Vagina (tissue), 2 donors: ENCODE data around the gene ABCC3.

ENCODE experiments used
- POLR2A ChIP-seq, 2 donors: fragments of 450-650 bp; IDR thresholded peaks; one replicate each; pipeline ENCODE4 v1.6.1; 2017; ENCODE audit warnings: antibody characterized with exemption in 2 of 2, mild to moderate bottlenecking in 2 of 2, moderate library complexity in 2 of 2
- POLR2AphosphoS5 ChIP-seq, 2 donors: sonication (generic); formaldehyde crosslinking; IDR thresholded peaks; one replicate each; pipeline ENCODE4 v1.9.0; 2017; ENCODE audit warnings: antibody characterized with exemption in 2 of 2, mild to moderate bottlenecking in 2 of 2, low read depth in 1 of 2; ENCODE audit not compliant: insufficient read depth in 1 of 2
- TF ChIP-seq, protein P1 (sequence below), 3 experiments: fragments of 450-650 bp in 2 of 3; fragments of 200-600 bp in 1 of 3; sonication (generic) in 1 of 3; IDR thresholded peaks; one replicate each; pipeline ENCODE4 v1.5.1; 2017 to 2019; ENCODE audit warnings: antibody characterized with exemption in 3 of 3, mild to moderate bottlenecking in 2 of 3, moderate library complexity in 2 of 3

DNA sequence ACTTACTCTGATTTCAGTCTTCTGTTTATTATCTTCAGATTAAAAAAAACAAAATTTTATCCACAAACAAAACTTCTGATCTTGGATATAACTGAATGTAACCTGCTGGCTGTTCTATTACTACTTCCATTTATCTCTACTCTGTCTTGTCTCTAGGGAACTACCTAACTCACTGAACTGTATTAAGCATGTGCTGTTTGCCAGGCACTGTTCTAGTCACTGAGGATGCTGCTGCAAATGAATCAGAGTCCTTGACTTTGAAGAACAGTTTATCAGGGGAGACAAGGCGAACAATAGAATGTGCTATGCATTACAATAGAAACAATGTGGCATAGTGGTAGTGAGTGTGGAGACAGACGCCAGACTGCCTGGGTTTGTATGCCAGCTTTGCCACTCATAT is 75.3 kb downstream of the ABCC3 start:
- TF ChIP-seq, protein P1, sequence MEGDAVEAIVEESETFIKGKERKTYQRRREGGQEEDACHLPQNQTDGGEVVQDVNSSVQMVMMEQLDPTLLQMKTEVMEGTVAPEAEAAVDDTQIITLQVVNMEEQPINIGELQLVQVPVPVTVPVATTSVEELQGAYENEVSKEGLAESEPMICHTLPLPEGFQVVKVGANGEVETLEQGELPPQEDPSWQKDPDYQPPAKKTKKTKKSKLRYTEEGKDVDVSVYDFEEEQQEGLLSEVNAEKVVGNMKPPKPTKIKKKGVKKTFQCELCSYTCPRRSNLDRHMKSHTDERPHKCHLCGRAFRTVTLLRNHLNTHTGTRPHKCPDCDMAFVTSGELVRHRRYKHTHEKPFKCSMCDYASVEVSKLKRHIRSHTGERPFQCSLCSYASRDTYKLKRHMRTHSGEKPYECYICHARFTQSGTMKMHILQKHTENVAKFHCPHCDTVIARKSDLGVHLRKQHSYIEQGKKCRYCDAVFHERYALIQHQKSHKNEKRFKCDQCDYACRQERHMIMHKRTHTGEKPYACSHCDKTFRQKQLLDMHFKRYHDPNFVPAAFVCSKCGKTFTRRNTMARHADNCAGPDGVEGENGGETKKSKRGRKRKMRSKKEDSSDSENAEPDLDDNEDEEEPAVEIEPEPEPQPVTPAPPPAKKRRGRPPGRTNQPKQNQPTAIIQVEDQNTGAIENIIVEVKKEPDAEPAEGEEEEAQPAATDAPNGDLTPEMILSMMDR (IDR thresholded peaks at IDR 0.05), result no peak
- no peak for TF ChIP-seq POLR2AphosphoS5 (IDR thresholded peaks at IDR 0.05; ENCODE audit: insufficient read depth in 1 of 2, low read depth in 1 of 2)
- TF ChIP-seq POLR2A (IDR thresholded peaks at IDR 0.05), result no peak
